Hepatocyte (in vitro differentiated cells): ENCODE data around the gene UBE2E1. TPM values are rescaled to one million over a fixed set of nuclear protein-coding genes. Genes with fewer than 3 reads are reported as not detected.

ENCODE experiments used
- DNase-seq: peaks from one replicate; pipeline ENCODE4 v3.0.0-alpha.2; 2016; ENCODE audit warnings: low spot score
- H2AFZ ChIP-seq: fragments of 200-600 bp; sonication (generic); 2 replicates; pipeline ENCODE4 v1.6.0; 2016; ENCODE audit warnings: antibody characterized with exemption, mild to moderate bottlenecking
- H3K27ac ChIP-seq: fragments of 200-600 bp; sonication (generic); 2 replicates; pipeline ENCODE4 v1.5.1; 2016; ENCODE audit warnings: mild to moderate bottlenecking
- H3K27me3 ChIP-seq: fragments of 200-600 bp; sonication (generic); 2 replicates; pipeline ENCODE4 v1.6.1; 2016
- H3K36me3 ChIP-seq: fragments of 200-600 bp; sonication (generic); replicated peaks from 2 replicates; pipeline ENCODE4 v1.5.1; 2016; ENCODE audit warnings: low read depth; ENCODE audit not compliant: insufficient read depth
- H3K4me1 ChIP-seq: fragments of 200-600 bp; sonication (generic); 2 replicates; pipeline ENCODE4 v1.5.1; 2016; ENCODE audit warnings: mild to moderate bottlenecking, moderate library complexity; ENCODE audit not compliant: insufficient read depth
- H3K4me2 ChIP-seq: fragments of 200-600 bp; sonication (generic); 2 replicates; pipeline ENCODE4 v1.6.0; 2016
- H3K4me3 ChIP-seq: fragments of 200-600 bp; sonication (generic); 2 replicates; pipeline ENCODE4 v1.5.1; 2016; ENCODE audit warnings: mild to moderate bottlenecking
- H3K79me2 ChIP-seq: fragments of 200-600 bp; sonication (generic); 2 replicates; pipeline ENCODE4 v1.6.0; 2017; ENCODE audit warnings: mild to moderate bottlenecking
- H3K9me2 ChIP-seq: fragments of 200-600 bp; sonication (generic); replicated peaks from 2 replicates; pipeline ENCODE4 v1.6.0; 2017; ENCODE audit warnings: mild to moderate bottlenecking; ENCODE audit not compliant: insufficient read depth
- H3K9me3 ChIP-seq: fragments of 200-600 bp; sonication (generic); 2 replicates; pipeline ENCODE4 v1.5.1; 2016; ENCODE audit warnings: low read depth, mild to moderate bottlenecking
- H4K20me1 ChIP-seq: fragments of 200-600 bp; sonication (generic); 2 replicates; pipeline ENCODE4 v1.6.0; 2016; ENCODE audit warnings: mild to moderate bottlenecking; ENCODE audit not compliant: insufficient read depth, poor library complexity, severe bottlenecking
- EZH2 ChIP-seq: fragments of 200-600 bp; sonication (generic); IDR thresholded peaks from 2 replicates; pipeline ENCODE4 v1.6.1; 2016; ENCODE audit warnings: antibody characterized with exemption, mild to moderate bottlenecking, borderline replicate concordance
- EZH2phosphoT487 ChIP-seq: fragments of 200-600 bp; sonication (generic); IDR thresholded peaks from one replicate; pipeline ENCODE4 v1.6.1; 2018; ENCODE audit warnings: antibody characterized with exemption, mild to moderate bottlenecking, low read depth, moderate library complexity; ENCODE audit not compliant: unreplicated experiment, severe bottlenecking
- WGBS: methylation state at CpG from one replicate; pipeline ENCODE4 v1.1.6; 2016; ENCODE audit warnings: low lambda C conversion rate; ENCODE audit errors: missing lambda C conversion rate; 5-methylcytosine and 5-hydroxymethylcytosine counted together
- polyA plus RNA-seq: library from polyadenylated mRNA; unstranded; fragments of >200 nt; fragmentation: Nextera tagmentation; extraction: Ambion mirVana; gene quantifications from 2 replicates; pipeline ENCODE4 v1.2.1, GENCODE V29; 2016
- total RNA-seq: library from RNA; depleted of rRNA; stranded (reverse); fragments of >200 nt; gene quantifications from 2 replicates; pipeline ENCODE4 v1.2.3, GENCODE V29; 2014
- TF ChIP-seq, protein P1 (sequence below): fragments of 200-600 bp; sonication (generic); IDR thresholded peaks from 2 replicates; pipeline ENCODE4 v1.5.1; 2016; ENCODE audit warnings: antibody characterized with exemption, mild to moderate bottlenecking; ENCODE audit not compliant: poor library complexity

Gene UBE2E1
- total and polyA plus RNA-seq, 2 experiments from 2014 or later = 20.8 to 179 TPM

DNA sequence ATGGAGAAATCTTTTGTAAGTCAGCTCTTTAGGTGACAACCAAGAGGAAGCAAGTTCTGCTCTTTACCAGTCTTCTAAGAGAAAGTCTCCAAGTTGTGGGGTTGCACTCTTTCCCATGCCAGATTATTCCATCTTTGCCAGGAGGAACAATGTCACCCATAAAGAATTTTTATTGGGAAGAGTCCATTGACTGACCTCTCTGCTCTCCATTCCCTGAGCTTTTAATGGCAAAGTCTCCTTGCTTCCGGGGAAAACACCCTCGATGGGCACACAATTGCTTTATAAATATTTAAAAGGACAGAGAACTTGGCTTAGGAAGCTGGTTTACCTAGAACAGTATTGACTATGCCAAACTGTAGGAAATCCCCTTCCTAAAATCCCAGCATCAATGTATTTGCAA, 19.9 kb upstream of the UBE2E1 start:
- H3K79me2 ChIP-seq = no peaks in the 10 kb centered on the region
- H3K9me3 ChIP-seq = no peaks in the 10 kb centered on the region
- TF ChIP-seq EZH2 = no peak
- TF ChIP-seq, protein P1, sequence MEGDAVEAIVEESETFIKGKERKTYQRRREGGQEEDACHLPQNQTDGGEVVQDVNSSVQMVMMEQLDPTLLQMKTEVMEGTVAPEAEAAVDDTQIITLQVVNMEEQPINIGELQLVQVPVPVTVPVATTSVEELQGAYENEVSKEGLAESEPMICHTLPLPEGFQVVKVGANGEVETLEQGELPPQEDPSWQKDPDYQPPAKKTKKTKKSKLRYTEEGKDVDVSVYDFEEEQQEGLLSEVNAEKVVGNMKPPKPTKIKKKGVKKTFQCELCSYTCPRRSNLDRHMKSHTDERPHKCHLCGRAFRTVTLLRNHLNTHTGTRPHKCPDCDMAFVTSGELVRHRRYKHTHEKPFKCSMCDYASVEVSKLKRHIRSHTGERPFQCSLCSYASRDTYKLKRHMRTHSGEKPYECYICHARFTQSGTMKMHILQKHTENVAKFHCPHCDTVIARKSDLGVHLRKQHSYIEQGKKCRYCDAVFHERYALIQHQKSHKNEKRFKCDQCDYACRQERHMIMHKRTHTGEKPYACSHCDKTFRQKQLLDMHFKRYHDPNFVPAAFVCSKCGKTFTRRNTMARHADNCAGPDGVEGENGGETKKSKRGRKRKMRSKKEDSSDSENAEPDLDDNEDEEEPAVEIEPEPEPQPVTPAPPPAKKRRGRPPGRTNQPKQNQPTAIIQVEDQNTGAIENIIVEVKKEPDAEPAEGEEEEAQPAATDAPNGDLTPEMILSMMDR = no peak
- TF ChIP-seq EZH2phosphoT487 = no peak
- 34% methylated on average over 2 of the region's 2 CpGs for WGBS
- H3K9me2 ChIP-seq = no peaks in the 10 kb centered on the region
- H3K4me1 ChIP-seq = peaks cover 4% of the 10 kb centered on the region
- H3K4me2 ChIP-seq = no peak overlapping the region
- no peaks in the 10 kb centered on the region for H3K36me3 ChIP-seq
- H4K20me1 ChIP-seq = no peaks in the 10 kb centered on the region
- no peak overlapping the region for H3K27ac ChIP-seq
- no peak overlapping the region for H2AFZ ChIP-seq
- H3K27me3 ChIP-seq = no peaks in the 10 kb centered on the region
- no peak for DNase-seq
- no peak overlapping the region for H3K4me3 ChIP-seq

DNA sequence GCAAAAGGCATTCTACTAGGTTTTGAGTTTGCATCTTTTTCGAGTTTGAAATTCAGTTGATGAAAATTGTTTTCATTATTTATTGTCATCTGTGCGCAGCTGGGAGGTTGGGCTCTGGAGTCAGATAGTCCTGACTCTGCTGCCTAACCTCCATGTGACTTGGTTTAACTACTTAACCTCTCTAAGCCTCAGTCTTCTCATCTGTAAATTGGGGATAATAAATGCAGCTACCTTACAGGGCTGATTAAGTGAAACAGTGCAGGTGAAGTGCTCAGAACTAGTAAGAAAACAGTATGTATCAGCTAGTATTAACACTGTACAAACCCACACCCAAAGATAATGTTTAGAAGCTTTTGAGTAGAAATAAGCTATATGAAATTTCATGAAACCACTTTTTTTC, 14.1 kb upstream of the UBE2E1 start:
- H3K4me2 ChIP-seq = no peak overlapping the region
- no peaks in the 10 kb centered on the region for H3K4me1 ChIP-seq
- no peak overlapping the region for H3K4me3 ChIP-seq
- H3K9me3 ChIP-seq = no peaks in the 10 kb centered on the region
- no peaks in the 10 kb centered on the region for H3K79me2 ChIP-seq
- no peak for TF ChIP-seq EZH2
- TF ChIP-seq, protein P1 = no peak
- no peak for TF ChIP-seq EZH2phosphoT487
- no peak overlapping the region for H2AFZ ChIP-seq
- no peak overlapping the region for H3K27ac ChIP-seq
- H3K27me3 ChIP-seq = no peaks in the 10 kb centered on the region
- no peak for DNase-seq
- H4K20me1 ChIP-seq = no peaks in the 10 kb centered on the region
- H3K36me3 ChIP-seq = no peaks in the 10 kb centered on the region
- WGBS = 98% methylated on average over 2 of the region's 2 CpGs
- H3K9me2 ChIP-seq = no peaks in the 10 kb centered on the region

DNA sequence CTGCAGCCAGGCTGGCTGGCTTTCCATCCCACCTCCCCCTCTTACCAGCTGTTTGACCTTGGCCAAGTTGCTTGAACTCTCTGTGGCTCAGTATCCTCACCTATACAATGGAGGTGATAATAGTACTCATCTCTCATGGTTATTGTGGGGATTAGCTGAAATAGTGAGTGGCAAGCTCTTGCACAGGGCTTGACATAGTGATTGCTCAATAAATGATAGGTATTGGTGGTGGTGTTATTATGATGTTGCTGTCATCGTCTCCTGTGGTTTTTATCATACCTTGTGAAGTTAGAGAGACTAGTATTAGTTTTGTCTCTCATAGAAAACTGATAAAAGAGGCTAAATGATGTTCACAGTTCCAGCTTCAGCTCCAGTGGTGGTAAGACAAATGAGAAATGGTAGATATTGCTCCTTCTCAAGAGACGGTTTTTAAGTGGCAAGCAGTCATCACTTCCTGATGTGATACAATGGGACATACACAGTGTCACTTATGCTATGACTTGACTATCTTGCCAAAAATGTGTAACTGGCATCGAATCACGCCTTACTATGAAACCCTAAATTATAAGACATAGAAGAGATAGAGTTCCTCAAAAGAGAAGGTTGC, 12.1 kb upstream of the UBE2E1 start:
- Histone ChIP-seq H3K4me3 (no peak overlapping the region), H3K27ac (no peak overlapping the region), H3K9me2 (no peaks in the 10 kb centered on the region), H3K36me3 (no peaks in the 10 kb centered on the region), H3K79me2 (no peaks in the 10 kb centered on the region), H3K4me2 (no peak overlapping the region), H4K20me1 (no peaks in the 10 kb centered on the region), H3K9me3 (no peaks in the 10 kb centered on the region), H3K27me3 (no peaks in the 10 kb centered on the region), H3K4me1 (no peaks in the 10 kb centered on the region), H2AFZ (no peak overlapping the region)
- TF ChIP-seq, protein P1 = no peak
- no peak for TF ChIP-seq EZH2phosphoT487
- TF ChIP-seq EZH2 = no peak
- 96% methylated on average over 4 of the region's 4 CpGs for WGBS
- no peak for DNase-seq
